ENCODE measurements around the gene CHRNA4. TPM values are rescaled to one million over a fixed set of nuclear protein-coding genes. Genes with fewer than 3 reads are reported as not detected.

CHRNA4 gene
- total and polyA plus RNA-seq, 2 donors (not counting 3 experiments of a cell fraction or from before 2014, with no cell fraction given), result not detected

DNA sequence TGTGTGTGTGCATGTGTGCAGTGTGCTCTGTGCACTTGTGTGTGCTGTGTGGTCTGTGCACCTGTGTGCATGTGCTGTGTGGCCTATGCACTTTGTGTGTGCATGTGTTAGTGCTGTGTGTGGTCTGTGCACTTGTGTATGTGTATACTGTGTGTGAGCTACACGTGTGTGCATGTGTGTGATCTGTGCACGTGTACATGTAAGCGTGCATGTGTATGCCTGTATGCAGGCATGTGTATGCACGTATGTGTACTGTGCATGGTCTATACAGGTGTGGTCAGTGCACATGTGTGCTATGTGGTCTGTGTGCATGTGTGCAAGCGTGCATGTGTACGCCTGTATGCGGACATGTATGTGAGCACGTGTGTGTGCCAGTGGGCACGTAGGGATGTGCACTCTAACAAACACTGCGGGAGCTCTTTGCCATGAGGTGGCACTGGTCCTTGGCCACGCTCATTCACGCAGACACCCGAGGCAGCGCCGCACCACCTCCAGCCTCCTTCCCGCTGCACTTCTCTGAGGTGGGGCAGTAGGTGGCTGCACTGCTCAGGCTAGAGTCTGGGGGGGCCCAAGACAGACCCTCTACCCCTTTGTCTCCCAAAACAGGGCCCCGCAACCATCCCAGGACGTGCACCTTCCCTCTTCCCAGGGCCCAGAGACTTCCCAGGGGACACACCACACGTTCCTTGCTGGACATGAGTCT, 42.4 kb upstream of the CHRNA4 start:
- BruUV-seq (replicated peaks), result no TSS peak
- ChIA-PET CTCF (no interaction called here), POLR2A (no interaction called here)
- DNase-seq (ENCODE audit: low read depth, low spot score) (no peak), FAIRE-seq (no peak)
- no peak for TF ChIP-seq POLR2AphosphoS5 (IDR thresholded peaks at IDR 0.05; ENCODE audit: insufficient read depth, low read depth, low read length)
- TF ChIP-seq, protein P1, sequence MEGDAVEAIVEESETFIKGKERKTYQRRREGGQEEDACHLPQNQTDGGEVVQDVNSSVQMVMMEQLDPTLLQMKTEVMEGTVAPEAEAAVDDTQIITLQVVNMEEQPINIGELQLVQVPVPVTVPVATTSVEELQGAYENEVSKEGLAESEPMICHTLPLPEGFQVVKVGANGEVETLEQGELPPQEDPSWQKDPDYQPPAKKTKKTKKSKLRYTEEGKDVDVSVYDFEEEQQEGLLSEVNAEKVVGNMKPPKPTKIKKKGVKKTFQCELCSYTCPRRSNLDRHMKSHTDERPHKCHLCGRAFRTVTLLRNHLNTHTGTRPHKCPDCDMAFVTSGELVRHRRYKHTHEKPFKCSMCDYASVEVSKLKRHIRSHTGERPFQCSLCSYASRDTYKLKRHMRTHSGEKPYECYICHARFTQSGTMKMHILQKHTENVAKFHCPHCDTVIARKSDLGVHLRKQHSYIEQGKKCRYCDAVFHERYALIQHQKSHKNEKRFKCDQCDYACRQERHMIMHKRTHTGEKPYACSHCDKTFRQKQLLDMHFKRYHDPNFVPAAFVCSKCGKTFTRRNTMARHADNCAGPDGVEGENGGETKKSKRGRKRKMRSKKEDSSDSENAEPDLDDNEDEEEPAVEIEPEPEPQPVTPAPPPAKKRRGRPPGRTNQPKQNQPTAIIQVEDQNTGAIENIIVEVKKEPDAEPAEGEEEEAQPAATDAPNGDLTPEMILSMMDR (IDR thresholded peaks at IDR 0.05; ENCODE audit: extremely low read depth in 1 of 2, insufficient read depth in 1 of 2, low read depth in 1 of 2, low read length in 2 of 2), result no peak
- TF ChIP-seq FOS (IDR thresholded peaks at IDR 0.05; ENCODE audit: borderline replicate concordance, insufficient read depth, low read length), result no peak
- TF ChIP-seq MYC (IDR thresholded peaks at IDR 0.05; ENCODE audit: low read depth, low read length), result no peak
- TF ChIP-seq GATA2 (IDR thresholded peaks at IDR 0.05; ENCODE audit: insufficient read depth, insufficient read length, low read depth, low read length), result no peak
- no peak for TF ChIP-seq EZH2 (IDR thresholded peaks at IDR 0.05; ENCODE audit: borderline replicate concordance, low read depth, low read length, severe bottlenecking)
- no peak for TF ChIP-seq JUN (IDR thresholded peaks at IDR 0.05; ENCODE audit: borderline replicate concordance, insufficient read depth, insufficient read length, low read depth)
- TF ChIP-seq MAX (IDR thresholded peaks at IDR 0.05; ENCODE audit: insufficient read depth, insufficient read length), result peak; percentile 19
- no peaks in the 10 kb centered on the region for H3K9me3 ChIP-seq (replicated peaks; ENCODE audit: control insufficient read depth, insufficient read depth, low read length)
- H3K27me3 ChIP-seq (ENCODE audit: control insufficient read depth in 2 of 2, insufficient read depth in 2 of 2, low read length in 2 of 2), result no peaks in the 10 kb centered on the region
- H2AFZ ChIP-seq (ENCODE audit: low read depth, low read length), result no peak overlapping the region
- intact Hi-C loops (cut with micrococcal nuclease), result no loop called here
- H3K9ac ChIP-seq (replicated peaks; ENCODE audit: extremely low read depth, insufficient read depth, low read length), result no peak overlapping the region
- H4K20me1 ChIP-seq (replicated peaks; ENCODE audit: control insufficient read depth, extremely low read depth, insufficient read depth, low read length), result no peaks in the 10 kb centered on the region
- H3K4me3 ChIP-seq (replicated peaks in 1 of 3; ENCODE audit: insufficient read depth in 1 of 3, low read depth in 1 of 3, low read length in 3 of 3), result no peak overlapping the region
- H3K4me1 ChIP-seq (ENCODE audit: control insufficient read depth, extremely low read depth, insufficient read depth, low read length), result no peaks in the 10 kb centered on the region
- no peaks in the 10 kb centered on the region for H3K9me1 ChIP-seq (replicated peaks; ENCODE audit: control insufficient read depth, extremely low read depth, insufficient read depth, low read length)
- dilution Hi-C loops (cut with MboI; ENCODE audit: extremely low pct_ligation_motif_present, low sequenced_read_pairs), result no loop called here
- no peak overlapping the region for H3K4me2 ChIP-seq (ENCODE audit: insufficient read depth, low read length)
- no peaks in the 10 kb centered on the region for H3K36me3 ChIP-seq (ENCODE audit: control insufficient read depth in 2 of 2, extremely low read depth in 1 of 2, insufficient read depth in 2 of 2, low read length in 2 of 2)
- no peak overlapping the region for H3K27ac ChIP-seq (ENCODE audit: insufficient read depth, low read depth, low read length)
- H3K79me2 ChIP-seq (ENCODE audit: control insufficient read depth, insufficient read depth, low read length), result no peaks in the 10 kb centered on the region

Data from endothelial cell of umbilical vein (primary cell).